Activated T-helper 17 cell treated with anti-CD3 and anti-CD28 coated beads, Interleukin-2, amount 50 U/mL, for 72 hours (primary cell): ENCODE measurements around the gene PCSK6. TPM values are rescaled to one million over a fixed set of nuclear protein-coding genes. Genes with fewer than 3 reads are reported as not detected.
A peak's percentile ranks its signal among the peaks of the same experiment; 100 is the strongest.

ENCODE experiments used
- ATAC-seq: fragments of 150-1000 bp; cut with Tn5 transposase; replicated peaks from 2 replicates; pipeline ENCODE4 v1.10.0; 2021; ENCODE audit warnings: mild to moderate bottlenecking, moderate library complexity
- H3K27ac Mint-ChIP-seq: one replicate; pipeline ENCODE4 v1.8.0; 2022; ENCODE audit warnings: mixed read lengths
- H3K27me3 Mint-ChIP-seq: one replicate; pipeline ENCODE4 v1.8.0; 2022; ENCODE audit warnings: mixed read lengths
- H3K36me3 Mint-ChIP-seq: one replicate; pipeline ENCODE4 v1.8.0; 2022; ENCODE audit warnings: low read depth, mild to moderate bottlenecking, mixed read lengths
- H3K4me1 Mint-ChIP-seq: one replicate; pipeline ENCODE4 v1.8.0; 2022; ENCODE audit warnings: mixed read lengths
- H3K4me3 Mint-ChIP-seq: one replicate; pipeline ENCODE4 v1.8.0; 2022; ENCODE audit warnings: mild to moderate bottlenecking, mixed read lengths
- H3K9me3 Mint-ChIP-seq: one replicate; pipeline ENCODE4 v1.8.0; 2022; ENCODE audit warnings: mixed read lengths
- total RNA-seq, 2 donors: library from RNA; stranded (reverse); gene quantifications; one replicate each; pipeline ENCODE4 v1.2.3, GENCODE V29; 2022

Gene PCSK6
- total RNA-seq, 2 donors from 2014 or later, result 0.56 to 1.3 TPM

GRCh38 chr15:101510212-101511197, 21.0 kb upstream of the PCSK6 start:
- ATAC-seq, result no peak
- Mint-ChIP-seq H3K36me3 (no peaks in the 10 kb centered on the region), H3K4me1 (no peaks in the 10 kb centered on the region), H3K9me3 (peaks cover 5% of the 10 kb centered on the region), H3K27ac (no peak overlapping the region), H3K4me3 (no peak overlapping the region), H3K27me3 (peaks cover 10% of the 10 kb centered on the region)

DNA sequence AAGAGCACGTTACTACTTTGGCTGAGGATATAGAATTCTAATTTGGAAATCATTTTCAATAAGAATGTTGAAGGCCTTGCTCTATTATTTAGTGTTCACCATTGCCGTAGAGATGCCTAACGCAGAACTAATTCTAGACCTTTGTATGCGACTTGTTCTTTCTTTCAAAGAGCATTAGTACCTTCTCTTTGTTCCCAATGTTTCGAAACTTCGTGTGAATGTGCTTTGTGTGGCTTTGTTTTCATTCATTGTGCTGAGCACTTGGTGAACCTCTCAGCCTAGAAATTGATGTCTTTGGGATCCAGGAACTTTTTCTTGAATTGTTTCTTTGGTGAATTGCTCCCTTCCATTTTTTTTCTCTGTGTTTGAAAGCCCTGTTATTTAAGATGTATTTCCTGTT, 19.8 kb upstream of the PCSK6 start:
- Mint-ChIP-seq H3K27ac (no peak overlapping the region), H3K36me3 (no peaks in the 10 kb centered on the region), H3K4me1 (no peaks in the 10 kb centered on the region), H3K4me3 (no peak overlapping the region), H3K9me3 (no peaks in the 10 kb centered on the region), H3K27me3 (peaks cover 10% of the 10 kb centered on the region)
- ATAC-seq, result no peak

- Mint-ChIP-seq H3K4me3 (no peak overlapping the region), H3K27ac (no peak overlapping the region), H3K9me3 (no peaks in the 10 kb centered on the region), H3K4me1 (no peaks in the 10 kb centered on the region), H3K27me3 (peaks cover 8% of the 10 kb centered on the region), H3K36me3 (no peaks in the 10 kb centered on the region)
- no peak for ATAC-seq
Measured at GRCh38 chr15:101506491-101506890, 17.0 kb upstream of the PCSK6 start.

GRCh38 chr15:101505610-101506337, 16.3 kb upstream of the PCSK6 start:
- H3K36me3 Mint-ChIP-seq, result no peaks in the 10 kb centered on the region

GRCh38 chr15:101504866-101505609, 15.5 kb upstream of the PCSK6 start:
- Mint-ChIP-seq H3K27me3 (peaks cover 11% of the 10 kb centered on the region), H3K4me1 (peaks cover 4% of the 10 kb centered on the region), H3K4me3 (no peak overlapping the region), H3K36me3 (no peaks in the 10 kb centered on the region), H3K9me3 (no peaks in the 10 kb centered on the region), H3K27ac (no peak overlapping the region)
- no peak for ATAC-seq

More at GRCh38 chr15:101505610-101506337, 16.3 kb upstream of the PCSK6 start:
- no peaks in the 10 kb centered on the region for H3K4me1 Mint-ChIP-seq
- ATAC-seq, result no peak
- no peak overlapping the region for H3K27ac Mint-ChIP-seq
- peaks cover 10% of the 10 kb centered on the region for H3K27me3 Mint-ChIP-seq
- no peaks in the 10 kb centered on the region for H3K9me3 Mint-ChIP-seq
- H3K4me3 Mint-ChIP-seq, result no peak overlapping the region

DNA sequence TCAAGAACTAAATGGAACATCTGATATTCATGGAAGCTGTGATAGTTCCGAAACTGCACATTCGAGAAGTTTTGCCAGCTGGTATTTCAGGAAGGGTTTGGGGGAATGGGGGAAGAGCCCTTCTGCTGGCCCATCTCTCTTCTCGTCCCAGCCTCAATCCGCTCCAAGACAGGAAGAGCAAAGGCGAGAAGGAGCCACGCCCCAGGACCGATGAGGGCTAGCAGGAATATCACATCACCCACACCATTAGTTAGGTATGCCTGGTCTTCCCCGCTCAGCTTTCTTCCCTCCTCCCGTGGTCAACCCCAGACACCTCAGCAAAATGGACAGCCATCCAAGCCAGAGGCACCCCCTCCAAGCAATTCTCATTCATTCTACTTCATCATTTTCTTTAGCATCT, 14.9 kb upstream of the PCSK6 start:
- Mint-ChIP-seq H3K27ac (no peak overlapping the region), H3K27me3 (peaks cover 11% of the 10 kb centered on the region), H3K4me1 (peaks cover 5% of the 10 kb centered on the region), H3K9me3 (no peaks in the 10 kb centered on the region), H3K4me3 (no peak overlapping the region), H3K36me3 (no peaks in the 10 kb centered on the region)
- ATAC-seq, result no peak

DNA sequence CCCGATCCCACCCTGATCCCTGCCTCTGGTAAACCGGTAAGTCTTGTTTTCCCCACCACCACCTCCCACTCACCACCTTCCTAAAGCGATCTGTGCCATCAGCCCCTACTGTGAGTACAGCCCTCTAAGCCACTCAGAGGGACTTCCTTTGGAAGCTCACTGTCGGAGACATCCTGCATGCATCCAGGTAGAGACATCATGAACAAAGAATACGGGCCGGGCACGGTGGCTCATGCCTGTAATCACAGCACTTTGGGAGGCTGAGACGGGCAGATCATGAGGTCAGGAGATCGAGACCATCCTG, 13.7 kb upstream of the PCSK6 start:
- H3K4me1 Mint-ChIP-seq, result peaks cover 5% of the 10 kb centered on the region

DNA sequence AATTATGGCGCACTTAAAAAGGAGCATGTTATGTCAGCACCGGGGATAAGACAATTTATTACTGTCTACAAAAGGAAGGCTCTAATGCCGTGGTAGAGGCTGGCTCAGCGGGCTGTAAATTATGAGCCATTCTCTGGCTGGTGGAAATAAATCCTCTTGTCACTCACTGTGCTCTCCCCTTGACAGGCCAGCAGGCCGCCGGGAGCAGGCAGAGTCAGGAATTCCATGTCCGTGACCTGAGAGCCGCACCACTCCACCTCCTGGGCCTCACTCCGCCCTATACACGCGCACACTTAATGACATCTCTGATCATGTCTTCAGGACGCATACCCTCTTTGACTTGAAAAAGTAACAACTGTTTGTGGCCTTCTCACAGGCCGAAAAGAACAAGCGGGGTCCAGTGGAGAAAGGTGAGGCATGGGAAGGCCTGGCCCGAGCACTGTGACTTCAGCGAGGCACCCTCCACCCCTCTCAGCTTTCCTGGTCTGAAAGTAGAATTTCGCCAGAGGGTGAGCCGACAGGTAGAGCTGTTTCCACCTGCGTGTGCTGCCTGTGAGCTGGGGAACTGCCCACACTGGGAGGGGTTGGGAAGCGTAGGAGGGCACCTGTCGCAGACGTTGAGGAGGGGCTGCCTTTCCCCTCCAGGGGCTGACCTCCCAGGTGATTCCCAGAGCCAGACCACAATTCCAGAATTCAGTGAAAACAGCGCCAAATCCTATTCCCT, 13.2 kb upstream of the PCSK6 start:
- Mint-ChIP-seq H3K36me3 (no peaks in the 10 kb centered on the region), H3K4me3 (no peak overlapping the region), H3K27ac (no peak overlapping the region), H3K27me3 (peaks cover 20% of the 10 kb centered on the region), H3K4me1 (peaks cover 5% of the 10 kb centered on the region), H3K9me3 (no peaks in the 10 kb centered on the region)
- ATAC-seq, result no peak

More for the DNA sequence above, 13.7 kb upstream of the PCSK6 start:
- no peak for ATAC-seq
- H3K4me3 Mint-ChIP-seq, result no peak overlapping the region
- H3K36me3 Mint-ChIP-seq, result no peaks in the 10 kb centered on the region
- H3K27me3 Mint-ChIP-seq, result peaks cover 16% of the 10 kb centered on the region
- no peaks in the 10 kb centered on the region for H3K9me3 Mint-ChIP-seq
- H3K27ac Mint-ChIP-seq, result no peak overlapping the region

DNA sequence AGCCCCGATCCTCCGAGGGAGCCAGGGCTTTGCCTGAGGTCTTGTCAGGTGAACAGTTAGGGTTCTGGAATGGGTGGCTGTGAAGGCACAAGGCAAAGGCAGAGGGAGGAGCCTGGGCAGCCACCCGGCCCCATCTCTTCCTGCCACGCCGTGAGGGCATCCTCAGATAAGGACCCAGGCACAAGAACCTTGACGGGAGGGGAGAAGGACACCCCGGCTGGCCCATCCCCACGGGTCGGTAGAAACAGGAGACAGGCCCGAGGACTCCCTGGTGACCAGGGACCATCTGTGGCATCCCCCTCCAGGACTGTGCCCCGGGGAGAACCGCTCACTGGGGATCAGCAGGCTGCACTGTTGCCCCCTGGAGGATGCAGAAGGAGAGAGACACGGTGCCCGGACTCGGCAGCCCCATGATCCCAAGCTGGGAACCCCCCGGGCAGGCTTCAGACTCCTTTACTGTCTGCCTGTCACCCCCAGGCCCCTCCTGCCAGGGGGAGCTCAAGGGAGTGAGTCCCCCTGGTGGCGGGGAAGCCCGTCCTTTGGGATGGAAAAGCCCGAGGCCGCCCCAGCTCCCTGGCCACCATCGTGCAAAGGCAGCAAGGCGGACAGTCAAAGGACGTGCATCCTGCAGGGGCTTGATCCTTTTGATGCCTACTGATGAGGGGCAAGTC, 12.3 kb upstream of the PCSK6 start:
- H3K9me3 Mint-ChIP-seq, result no peaks in the 10 kb centered on the region
- H3K4me1 Mint-ChIP-seq, result peaks cover 6% of the 10 kb centered on the region
- ATAC-seq, result peak; percentile 81
- H3K27me3 Mint-ChIP-seq, result peaks cover 29% of the 10 kb centered on the region
- peak overlapping the region; percentile 30 for H3K4me3 Mint-ChIP-seq
- H3K36me3 Mint-ChIP-seq, result no peaks in the 10 kb centered on the region
- peak overlapping the region; percentile 35 for H3K27ac Mint-ChIP-seq

- Mint-ChIP-seq H3K27me3 (peaks cover 36% of the 10 kb centered on the region), H3K4me3 (peak overlapping the region; percentile 30), H3K27ac (peak overlapping the region; percentile 35), H3K9me3 (no peaks in the 10 kb centered on the region), H3K36me3 (no peaks in the 10 kb centered on the region), H3K4me1 (peaks cover 10% of the 10 kb centered on the region)
- ATAC-seq, result no peak
Measured at GRCh38 chr15:101500865-101501551, 11.5 kb upstream of the PCSK6 start.

DNA sequence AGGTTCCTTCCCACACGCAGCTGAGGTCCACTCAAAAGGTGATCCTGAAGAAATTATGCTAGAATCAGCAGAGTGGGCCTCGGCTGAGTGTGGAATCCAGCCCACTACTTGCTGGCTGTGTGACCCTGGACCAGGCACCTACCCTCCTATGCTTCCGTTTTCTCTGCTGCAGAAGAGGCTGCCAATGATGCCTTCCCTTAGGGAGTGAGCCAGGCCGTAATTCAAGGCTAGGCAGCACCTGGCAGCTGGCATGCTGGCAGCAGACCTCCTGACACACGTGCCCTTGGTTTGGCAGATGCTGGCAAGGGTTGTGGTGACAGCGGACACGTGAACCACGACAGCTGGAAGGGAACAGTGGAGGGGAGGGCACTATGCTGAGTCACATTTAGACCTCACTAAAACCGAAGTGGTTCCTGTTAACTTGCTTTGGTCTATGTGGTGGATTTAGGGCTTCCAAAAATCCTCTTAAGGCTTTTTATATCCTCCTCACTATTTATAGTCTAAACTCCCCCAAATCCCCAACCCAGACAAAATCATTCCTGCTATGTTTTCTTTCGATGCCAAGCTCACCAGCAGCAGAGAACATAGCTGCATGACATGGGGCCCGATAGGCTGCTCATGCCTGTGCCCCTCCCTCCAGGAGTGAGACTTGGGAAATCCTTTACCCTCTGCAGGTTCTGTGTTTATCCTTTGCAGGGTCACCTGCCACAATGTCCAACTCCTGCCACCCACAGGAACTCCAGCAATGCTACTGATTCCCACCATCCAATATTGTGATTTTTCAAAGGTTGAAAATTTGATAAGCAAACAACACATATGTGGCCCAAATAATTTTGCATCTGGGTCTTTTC, 10.6 kb upstream of the PCSK6 start:
- Mint-ChIP-seq H3K36me3 (no peaks in the 10 kb centered on the region), H3K27ac (no peak overlapping the region), H3K27me3 (peaks cover 42% of the 10 kb centered on the region), H3K4me3 (no peak overlapping the region), H3K4me1 (peaks cover 10% of the 10 kb centered on the region), H3K9me3 (no peaks in the 10 kb centered on the region)
- ATAC-seq, result peak; percentile 55

GRCh38 chr15:101498717-101499480, 9.4 kb upstream of the PCSK6 start:
- peaks cover 50% of the 10 kb centered on the region for H3K27me3 Mint-ChIP-seq
- no peak overlapping the region for H3K27ac Mint-ChIP-seq
- H3K4me1 Mint-ChIP-seq, result peaks cover 10% of the 10 kb centered on the region
- ATAC-seq, result no peak
- H3K36me3 Mint-ChIP-seq, result no peaks in the 10 kb centered on the region
- no peak overlapping the region for H3K4me3 Mint-ChIP-seq
- no peaks in the 10 kb centered on the region for H3K9me3 Mint-ChIP-seq
